Gastroesophageal sphincter (tissue), 4 donors: Measurements from ENCODE around the gene CRIP2. TPM values are rescaled to one million over a fixed set of nuclear protein-coding genes. Genes with fewer than 3 reads are reported as not detected.

ENCODE experiments used
- ATAC-seq: fragments of 150-250 bp; one replicate; pipeline ENCODE4 v1.9.1; 2016; ENCODE audit warnings: mild to moderate bottlenecking, moderate library complexity
- H3K27ac ChIP-seq, 4 donors: fragments of 200-600 bp; sonication (generic) in 3 of 4; 1 replicate in 3 of 4; 2 replicates in 1 of 4; pipeline ENCODE4 v1.5.1; 2016 to 2019
- H3K27me3 ChIP-seq: fragments of 200-600 bp; sonication (generic); one replicate; pipeline ENCODE4 v1.5.1; 2019
- H3K36me3 ChIP-seq, 2 donors: fragments of 200-600 bp; sonication (generic); one replicate each; pipeline ENCODE4 v1.5.1; 2019; ENCODE audit warnings: control low read depth in 1 of 2
- H3K4me1 ChIP-seq, 3 donors: fragments of 200-600 bp; sonication (generic); 1 replicate in 2 of 3; 2 replicates in 1 of 3; pipeline ENCODE4 v1.5.1; 2016 to 2019; ENCODE audit warnings: control low read depth in 2 of 3
- H3K4me3 ChIP-seq, 2 donors: fragments of 200-600 bp; sonication (generic); one replicate each; pipeline ENCODE4 v1.5.1; 2019; ENCODE audit warnings: mild to moderate bottlenecking in 1 of 2, moderate library complexity in 1 of 2
- H3K9me3 ChIP-seq, 3 donors: fragments of 200-600 bp; sonication (generic); one replicate each; pipeline ENCODE4 v1.5.1; 2017 to 2019; ENCODE audit warnings: control low read depth in 2 of 3
- CTCF ChIP-seq, 4 experiments: fragments of 200-600 bp in 2 of 4; fragments of 450-650 bp in 2 of 4; sonication (generic) in 1 of 4; IDR thresholded peaks; one replicate each; pipeline ENCODE4 v1.5.1; 2017 to 2019; ENCODE audit warnings: antibody characterized with exemption in 4 of 4, mild to moderate bottlenecking in 2 of 4, moderate library complexity in 2 of 4
- EP300 ChIP-seq: sonication (generic); formaldehyde crosslinking; IDR thresholded peaks from one replicate; pipeline ENCODE4 v1.6.1; 2017; ENCODE audit warnings: antibody characterized with exemption, mild to moderate bottlenecking
- POLR2A ChIP-seq, 2 donors: fragments of 450-650 bp; IDR thresholded peaks; one replicate each; pipeline ENCODE4 v1.6.1; 2017; ENCODE audit warnings: antibody characterized with exemption in 2 of 2, mild to moderate bottlenecking in 2 of 2, moderate library complexity in 1 of 2
- POLR2AphosphoS5 ChIP-seq: sonication (generic); formaldehyde crosslinking; IDR thresholded peaks from one replicate; pipeline ENCODE4 v1.6.1; 2017; ENCODE audit warnings: antibody characterized with exemption
- WGBS, 2 donors: methylation state at CpG; one replicate each; pipeline ENCODE4 v1.1.5; 2018; ENCODE audit warnings: low coverage in 1 of 2; 5-methylcytosine and 5-hydroxymethylcytosine counted together
- total RNA-seq, 4 donors: library from RNA; depleted of rRNA; stranded (reverse); fragments of >200 nt; gene quantifications; one replicate each; pipeline ENCODE4 v1.1.0, GENCODE V29; 2016

The CRIP2 gene
- total RNA-seq, 4 donors from 2014 or later: 165 to 518 (median 343) TPM

GRCh38 chr14:105527381-105527825 lies 52.8 kb downstream of the CRIP2 start:
- Histone ChIP-seq H3K27me3 (no peaks in the 10 kb centered on the region), H3K9me3 (no peaks in the 10 kb centered on the region), H3K4me1 (peaks cover 0 to 48% (median 18%) of the 10 kb centered on the region in 3 donors), H3K36me3 (peaks cover 0 to 22% of the 10 kb centered on the region in 2 donors), H3K4me3 (peak overlapping the region; percentile 64 to 72), H3K27ac (peak overlapping the region in 2 of 4 donors; percentile 24 to 74)
- ATAC-seq: no peak
- WGBS, 2 donors: no CpG with 5 or more reads among the region's 23 CpGs
- TF ChIP-seq POLR2AphosphoS5 (no peak), EP300 (no peak), POLR2A (IDR thresholded peaks at IDR 0.05) (no peak), CTCF (IDR thresholded peaks at IDR 0.05) (no peak)

- WGBS, 2 donors: 4% methylated on average over 5 of the region's 67 CpGs; no CpG with 5 or more reads in 1 of the 2 donors
- H3K4me3 ChIP-seq: peak overlapping the region; percentile 46 to 64
- peaks cover 0 to 48% (median 18%) of the 10 kb centered on the region in 3 donors for H3K4me1 ChIP-seq
- peak overlapping the region in 3 of 4 donors; percentile 74 to 77 (median 74) for H3K27ac ChIP-seq
- peak; percentile 22 to 51 for TF ChIP-seq POLR2A (IDR thresholded peaks at IDR 0.05)
- TF ChIP-seq CTCF (IDR thresholded peaks at IDR 0.05): peak in 3 of 4 experiments; percentile 86 to 97 (median 90)
- TF ChIP-seq EP300: no peak
- peak; percentile 63 for TF ChIP-seq POLR2AphosphoS5
- no peaks in the 10 kb centered on the region for H3K9me3 ChIP-seq
- ATAC-seq: peak; percentile 85
- H3K27me3 ChIP-seq: no peaks in the 10 kb centered on the region
- peaks cover 0 to 22% of the 10 kb centered on the region in 2 donors for H3K36me3 ChIP-seq
Observed at GRCh38 chr14:105527826-105528585, 53.4 kb downstream of the CRIP2 start.

- Histone ChIP-seq H3K27me3 (no peaks in the 10 kb centered on the region), H3K4me3 (peak overlapping the region; percentile 46 to 64), H3K4me1 (peaks cover 0 to 48% (median 18%) of the 10 kb centered on the region in 3 donors), H3K27ac (peak overlapping the region in 2 of 4 donors; percentile 74 to 77), H3K9me3 (no peaks in the 10 kb centered on the region), H3K36me3 (peaks cover 0 to 22% of the 10 kb centered on the region in 2 donors)
- TF ChIP-seq CTCF (IDR thresholded peaks at IDR 0.05) (peak in 1 of 4 experiments; percentile 5), EP300 (no peak), POLR2AphosphoS5 (no peak)
- WGBS, 2 donors: no CpG with 5 or more reads among the region's 89 CpGs
- peak; percentile 7 for ATAC-seq
Observed at GRCh38 chr14:105528586-105529318, 54.1 kb downstream of the CRIP2 start.

- no peak for ATAC-seq
- H3K27ac ChIP-seq: no peak overlapping the region
- peaks cover 0 to 48% (median 18%) of the 10 kb centered on the region in 3 donors for H3K4me1 ChIP-seq
- peaks cover 0 to 22% of the 10 kb centered on the region in 2 donors for H3K36me3 ChIP-seq
- no peaks in the 10 kb centered on the region for H3K9me3 ChIP-seq
- TF ChIP-seq EP300 (no peak), POLR2A (IDR thresholded peaks at IDR 0.05) (no peak), CTCF (IDR thresholded peaks at IDR 0.05) (no peak), POLR2AphosphoS5 (no peak)
- peak overlapping the region in 1 of 2 donors; percentile 64 for H3K4me3 ChIP-seq
- H3K27me3 ChIP-seq: peaks cover 1% of the 10 kb centered on the region
- WGBS, 2 donors: 37% methylated on average over 9 of the region's 24 CpGs; no CpG with 5 or more reads in 1 of the 2 donors
Observed at GRCh38 chr14:105529319-105529568, 54.6 kb downstream of the CRIP2 start.

Other genes starting within 250 kb of the CRIP2 start
- gene BTBD6, start 226.3 kb upstream of the CRIP2 start, total RNA-seq: 10 to 100 TPM; 50.9 to 80.7 (median 66.1) TPM
- gene BRF1, start 173.8 kb upstream of the CRIP2 start, total RNA-seq: 10 to 100 TPM; 25.2 to 35.6 (median 30.9) TPM
- gene PACS2, start 160.1 kb upstream of the CRIP2 start, total RNA-seq: 10 to 100 TPM; 61.5 to 91.1 (median 74.7) TPM
- gene TEX22, start 76.3 kb upstream of the CRIP2 start, total RNA-seq: under 1 TPM in 1 of 4 donors, not detected in 3; 0.42 TPM
- 10 to 100 TPM; 48.0 to 83.5 (median 58.7) TPM for gene MTA1, start 55.0 kb upstream of the CRIP2 start, total RNA-seq
- 10 to 100 TPM; 11.2 to 57.9 (median 34.2) TPM for gene CRIP1, start 12.1 kb downstream of the CRIP2 start, total RNA-seq
- gene TEDC1, start 16.4 kb downstream of the CRIP2 start, total RNA-seq: 1 to 10 TPM; 4.6 to 7.9 (median 5.4) TPM
- gene TMEM121, start 51.8 kb downstream of the CRIP2 start, total RNA-seq: 1 to 10 TPM; 3.9 to 6.7 (median 5.2) TPM